KBM-7 (cell line): ENCODE data around the gene LRRC52.

ENCODE experiments used
- DNase-seq: peaks from one replicate; pipeline ENCODE4 v3.0.0-alpha.2; 2015
- in situ Hi-C: fragments of 300-500 bp; cut with MboI; formaldehyde crosslinking; loops from 2 replicates; pipeline ENCODE4 v1.14.3; 2020; ENCODE audit warnings: low sequenced_read_pairs, low pct_unique_long_range_greater_than_20kb, mixed read lengths

LRRC52 gene

DNA sequence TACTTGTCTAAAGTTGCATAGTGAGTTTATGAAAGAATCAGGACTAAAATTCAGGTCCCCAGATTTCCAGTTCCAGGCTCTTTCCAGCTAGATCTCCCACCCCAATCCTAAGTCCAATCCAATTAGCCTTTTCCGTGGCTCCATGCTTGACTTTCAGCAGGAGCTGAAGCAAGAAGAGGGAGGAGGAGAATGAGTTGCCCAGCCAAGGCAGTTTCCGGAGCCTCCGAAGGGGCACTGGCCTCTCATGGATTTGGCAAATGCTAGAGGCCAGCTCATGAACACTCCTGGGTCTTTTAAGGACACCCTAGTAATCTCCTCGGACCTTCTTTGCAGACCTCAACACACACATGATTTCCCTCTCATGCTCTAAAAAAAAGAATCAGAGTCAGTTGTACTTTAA is 10.5 kb upstream of the LRRC52 start:
- no peak for DNase-seq
- in situ Hi-C loops = no loop called here

GRCh38 chr1:165536016-165536415 is 7.8 kb upstream of the LRRC52 start:
- no peak for DNase-seq
- in situ Hi-C loops = no loop called here

DNA sequence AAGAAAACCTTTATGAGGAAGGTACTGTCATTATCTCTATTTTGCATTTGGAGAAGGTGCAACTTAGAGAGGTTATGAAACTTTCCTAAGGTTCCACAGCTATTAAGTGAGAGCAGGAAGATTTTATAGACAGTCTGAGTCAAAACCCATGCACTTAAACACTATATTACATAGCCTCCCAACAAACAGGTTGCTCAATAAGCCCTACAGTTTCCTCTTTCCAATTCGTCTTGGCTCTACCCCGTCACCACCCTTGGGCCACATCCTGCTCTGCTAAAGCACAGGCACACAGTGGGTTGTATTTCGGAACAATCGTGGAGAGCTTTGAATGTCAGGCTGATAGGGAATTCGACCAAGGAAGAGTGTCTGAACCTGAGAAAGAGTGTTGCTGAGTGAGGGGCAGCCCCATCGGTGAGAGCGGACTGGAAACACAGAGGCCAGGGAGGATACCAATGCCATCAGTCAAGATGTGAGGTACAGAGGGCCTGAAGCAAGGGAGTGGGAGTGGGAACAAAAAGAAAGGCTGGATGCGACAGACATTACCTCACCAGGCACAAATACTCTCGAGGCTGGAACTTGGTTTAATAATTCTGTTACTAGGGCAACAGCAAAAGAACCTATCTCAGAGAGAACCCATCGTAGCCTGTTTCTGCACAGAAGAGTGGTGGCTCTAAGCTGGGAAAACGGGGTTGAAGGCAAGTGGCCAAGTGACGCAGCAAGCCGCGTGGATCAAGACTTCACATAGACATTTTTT is 6.3 kb upstream of the LRRC52 start:
- DNase-seq = no peak
- in situ Hi-C loops = no loop called here

DNA sequence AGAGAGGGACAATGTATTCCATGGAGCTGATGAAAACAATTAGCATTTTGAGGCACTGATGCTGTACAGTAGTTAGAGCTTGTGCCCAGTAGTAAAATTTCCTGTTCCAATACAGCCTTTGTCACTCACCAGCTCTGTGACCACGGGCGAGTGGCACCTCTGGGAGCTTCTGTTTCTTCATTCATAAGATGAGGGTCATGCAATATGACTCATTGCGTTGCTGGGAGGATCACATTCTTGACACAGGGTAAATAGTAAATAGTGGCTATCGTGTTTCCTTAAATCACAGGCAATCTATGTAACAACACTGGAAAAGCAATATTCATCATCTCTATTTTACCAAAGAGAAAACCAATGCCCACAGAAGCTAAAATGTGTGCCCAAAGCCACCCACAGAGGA is 4.5 kb upstream of the LRRC52 start:
- no peak for DNase-seq
- in situ Hi-C loops = no loop called here

- in situ Hi-C loops = no loop called here
- DNase-seq = no peak
Observed at GRCh38 chr1:165539908-165540307, 3.9 kb upstream of the LRRC52 start.

DNA sequence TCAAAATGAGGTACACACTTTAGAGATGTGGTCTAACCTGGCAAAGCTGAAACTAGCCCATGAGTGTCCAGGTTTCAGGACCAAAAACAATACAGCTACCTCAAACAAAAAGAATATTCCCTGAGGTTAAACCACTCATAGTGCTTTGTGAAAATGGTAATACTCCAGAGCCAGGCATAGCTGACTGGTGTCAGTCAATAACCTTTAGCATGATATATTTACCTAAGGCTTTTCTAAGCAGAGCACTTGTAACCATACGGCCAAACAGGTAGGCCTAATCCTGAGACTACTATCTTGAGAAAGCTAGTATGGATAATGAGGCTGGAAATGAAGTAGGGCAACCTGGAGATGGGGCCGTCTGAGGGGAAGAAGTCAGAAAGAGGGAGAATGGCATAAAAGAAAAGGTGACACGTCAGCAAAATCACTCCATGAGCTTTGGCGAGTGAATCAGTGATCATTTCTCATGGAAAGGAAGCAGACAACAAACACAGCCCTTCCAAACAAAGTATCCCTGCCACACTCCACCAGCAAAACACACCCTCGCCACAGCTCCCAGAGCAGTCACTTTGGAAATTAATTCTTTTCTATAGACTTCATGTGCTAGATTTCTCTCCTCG is 1.7 kb upstream of the LRRC52 start:
- in situ Hi-C loops = no loop called here
- DNase-seq = no peak

GRCh38 chr1:165542647-165543046 is 1.2 kb upstream of the LRRC52 start:
- in situ Hi-C loops = no loop called here
- DNase-seq = no peak

DNA sequence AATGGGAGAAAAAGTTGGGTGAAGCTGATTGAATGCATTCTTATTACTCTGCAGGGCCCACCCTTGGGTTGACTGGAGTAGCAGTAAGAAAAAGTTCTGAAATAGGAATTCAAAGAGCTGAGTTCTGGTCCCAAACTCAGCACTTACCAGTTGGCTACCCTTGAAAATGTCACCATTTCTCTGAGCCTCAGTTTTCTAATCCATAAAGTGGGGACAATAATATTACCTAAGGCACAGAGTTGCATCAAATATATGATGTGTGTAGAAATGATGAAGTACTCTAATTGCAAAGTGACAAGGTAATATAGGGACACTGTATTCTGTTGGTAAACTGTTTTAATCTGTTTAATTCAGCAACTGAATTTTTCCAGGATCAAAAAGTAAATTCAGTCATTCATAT is 1.2 kb downstream of the LRRC52 start:
- DNase-seq = no peak
- in situ Hi-C loops = no loop called here

DNA sequence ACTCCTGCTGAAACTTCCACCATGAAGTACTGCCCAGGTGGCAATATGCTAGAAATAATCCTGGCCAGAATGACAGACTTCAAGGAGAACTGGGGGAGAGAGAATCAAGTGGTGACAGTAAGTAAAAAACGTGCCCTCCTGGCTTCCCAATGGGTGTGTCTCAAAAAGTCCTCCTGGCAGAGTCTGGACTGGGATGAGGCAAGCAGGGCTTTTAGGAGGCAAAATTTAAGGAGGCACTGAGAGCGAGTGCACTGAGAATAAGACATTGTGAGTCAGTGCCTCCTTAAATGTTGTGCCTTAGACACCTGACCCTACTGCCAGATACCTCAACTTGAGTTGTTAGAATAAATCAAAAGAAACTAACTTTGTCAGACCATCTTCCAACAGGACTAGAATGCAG is 2.2 kb downstream of the LRRC52 start:
- in situ Hi-C loops = no loop called here
- no peak for DNase-seq

GRCh38 chr1:165549973-165550372 is 6.2 kb downstream of the LRRC52 start:
- DNase-seq = no peak
- in situ Hi-C loops = no loop called here

DNA sequence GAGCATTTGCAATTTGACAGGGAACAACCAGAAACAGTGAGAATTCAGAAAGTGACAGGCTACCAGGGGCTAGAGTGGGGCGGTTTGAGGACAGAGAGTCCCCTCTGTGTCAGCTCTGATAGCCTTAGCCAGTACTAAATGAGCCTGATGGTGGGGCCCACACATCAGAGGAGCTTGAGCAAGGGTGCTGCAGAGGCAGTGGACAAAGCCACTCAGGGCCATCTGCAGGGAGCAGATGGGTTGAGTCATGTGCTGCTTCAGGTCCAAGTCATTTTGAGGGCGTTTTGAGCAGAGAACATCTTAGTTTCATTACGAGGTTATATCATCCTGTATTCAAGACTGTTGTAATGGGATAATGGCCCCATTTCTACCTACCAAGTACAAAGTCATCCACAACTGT is 7.7 kb downstream of the LRRC52 start:
- DNase-seq = no peak
- in situ Hi-C loops = no loop called here

DNA sequence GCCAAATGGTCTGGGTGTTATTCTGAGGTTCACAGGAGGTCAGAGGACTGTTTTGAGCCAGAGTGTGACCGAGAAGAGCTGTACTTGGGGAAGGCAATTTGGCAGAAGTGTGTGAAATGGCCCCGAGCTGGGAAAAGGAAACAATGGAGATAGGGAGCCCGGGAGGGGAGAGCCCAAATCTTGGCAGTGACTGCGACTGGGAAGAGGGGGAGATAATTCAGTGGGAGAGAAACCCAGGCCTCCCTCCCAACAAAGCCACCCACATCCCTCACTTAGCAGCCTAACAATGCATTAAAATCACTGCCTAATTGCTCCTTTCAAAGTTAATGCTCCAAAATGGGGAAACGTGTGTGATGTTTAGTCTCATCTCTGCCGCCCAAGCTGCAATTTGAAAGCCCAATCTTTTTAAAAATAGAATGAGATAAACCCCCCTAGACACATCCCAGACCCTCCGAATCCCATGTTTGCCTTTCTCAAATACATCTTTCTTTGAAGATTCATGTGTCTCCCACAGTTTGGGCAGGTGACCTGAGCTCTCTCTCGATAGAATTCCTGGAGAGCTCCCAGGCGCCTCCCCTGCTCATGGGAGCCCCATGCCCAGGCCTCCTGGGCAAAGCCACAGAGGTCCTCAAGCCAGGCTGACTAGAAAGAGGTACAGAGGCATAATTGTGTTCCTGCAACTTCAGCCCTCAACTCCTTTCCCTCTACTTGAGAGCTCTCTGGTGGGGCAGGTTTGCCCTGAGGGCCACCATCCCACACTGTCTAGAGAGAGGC is 17.3 kb downstream of the LRRC52 start:
- in situ Hi-C loops = no loop called here
- DNase-seq = no peak

DNA sequence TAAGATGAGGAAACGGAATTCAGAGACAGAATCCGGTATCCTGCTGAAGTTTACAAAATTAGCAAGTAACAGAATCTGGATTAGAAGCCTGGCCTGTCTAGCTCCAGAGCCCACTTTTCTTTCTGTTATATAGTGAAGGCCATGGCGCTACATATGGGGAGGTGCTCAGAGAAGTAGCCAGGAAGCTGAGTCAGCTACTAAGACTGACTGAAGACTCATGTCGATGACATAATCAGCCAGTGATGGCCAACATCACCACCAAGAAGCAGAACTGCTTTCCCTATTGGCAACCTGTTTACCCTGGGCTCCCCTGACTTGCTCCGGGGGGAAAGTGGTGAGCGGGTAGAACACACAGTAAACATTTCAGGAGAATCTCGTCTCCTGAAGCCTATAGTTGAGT is 18.8 kb downstream of the LRRC52 start:
- in situ Hi-C loops = no loop called here
- no peak for DNase-seq

- DNase-seq = no peak
- in situ Hi-C loops = no loop called here
Observed at GRCh38 chr1:165563551-165563950, 19.8 kb downstream of the LRRC52 start.

DNA sequence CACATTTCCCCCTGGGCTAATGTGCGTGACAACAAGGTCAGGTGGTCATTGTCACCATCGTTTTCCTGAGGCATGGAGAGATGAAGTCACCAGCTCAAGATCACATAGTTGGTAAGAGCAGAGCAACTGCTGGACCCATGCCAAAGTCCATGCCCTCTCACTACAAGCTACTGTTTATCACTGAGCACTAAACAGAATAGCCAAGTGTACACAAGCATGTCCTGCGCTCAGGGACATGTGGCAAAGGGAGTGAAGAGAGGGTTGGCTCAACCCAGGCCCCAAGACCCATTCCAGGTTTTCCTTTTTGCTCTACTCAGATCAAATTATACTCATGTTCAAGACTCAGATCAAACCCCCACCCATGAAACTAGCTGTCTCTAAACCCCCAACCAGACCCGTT is 20.8 kb downstream of the LRRC52 start:
- in situ Hi-C loops = no loop called here
- no peak for DNase-seq

GRCh38 chr1:165565751-165566490 is 22.1 kb downstream of the LRRC52 start:
- in situ Hi-C loops = no loop called here
- DNase-seq = no peak

DNA sequence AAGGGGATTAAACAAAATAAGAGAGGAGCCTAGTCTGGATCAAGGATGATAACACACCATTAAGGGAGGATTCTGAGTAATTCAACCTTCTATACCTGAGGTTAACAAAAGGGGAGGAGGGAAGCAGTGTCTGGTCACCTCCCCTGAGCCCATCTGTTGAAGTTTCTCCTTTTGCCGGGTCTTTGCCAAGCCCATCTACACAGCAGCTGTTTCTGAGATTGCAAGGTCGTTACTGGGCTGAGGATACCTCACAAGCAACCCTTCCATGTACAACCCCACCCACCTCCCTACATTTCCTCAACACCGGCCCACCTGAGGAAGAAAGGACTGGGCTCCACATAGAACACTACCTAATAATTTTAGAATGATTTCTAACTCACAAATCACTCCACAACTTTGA is 26.3 kb downstream of the LRRC52 start:
- in situ Hi-C loops = no loop called here
- DNase-seq = no peak

- no peak for DNase-seq
- in situ Hi-C loops = no loop called here
Observed at GRCh38 chr1:165573787-165574186, 30.0 kb downstream of the LRRC52 start.

DNA sequence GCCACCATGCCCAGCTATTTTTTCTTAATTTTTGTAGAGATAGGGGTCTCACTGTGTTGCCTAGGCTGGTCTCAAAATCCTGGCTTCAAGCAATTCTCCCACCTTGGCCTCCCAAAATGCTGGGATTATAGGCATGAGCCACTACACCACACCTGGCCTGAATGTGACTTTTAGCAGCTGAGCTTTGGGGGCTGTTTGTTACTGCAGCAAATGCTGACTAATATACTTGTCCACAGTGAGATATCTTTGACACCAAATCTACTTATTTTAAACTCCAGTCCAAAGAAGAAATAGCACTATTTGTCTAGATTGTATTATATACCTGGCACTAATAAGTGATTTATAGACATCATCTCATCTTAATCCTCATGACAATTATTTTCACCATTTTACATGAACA is 30.5 kb downstream of the LRRC52 start:
- DNase-seq = no peak
- in situ Hi-C loops = no loop called here
